ENCODE measurements around the gene SMIM1.

SMIM1 gene

DNA sequence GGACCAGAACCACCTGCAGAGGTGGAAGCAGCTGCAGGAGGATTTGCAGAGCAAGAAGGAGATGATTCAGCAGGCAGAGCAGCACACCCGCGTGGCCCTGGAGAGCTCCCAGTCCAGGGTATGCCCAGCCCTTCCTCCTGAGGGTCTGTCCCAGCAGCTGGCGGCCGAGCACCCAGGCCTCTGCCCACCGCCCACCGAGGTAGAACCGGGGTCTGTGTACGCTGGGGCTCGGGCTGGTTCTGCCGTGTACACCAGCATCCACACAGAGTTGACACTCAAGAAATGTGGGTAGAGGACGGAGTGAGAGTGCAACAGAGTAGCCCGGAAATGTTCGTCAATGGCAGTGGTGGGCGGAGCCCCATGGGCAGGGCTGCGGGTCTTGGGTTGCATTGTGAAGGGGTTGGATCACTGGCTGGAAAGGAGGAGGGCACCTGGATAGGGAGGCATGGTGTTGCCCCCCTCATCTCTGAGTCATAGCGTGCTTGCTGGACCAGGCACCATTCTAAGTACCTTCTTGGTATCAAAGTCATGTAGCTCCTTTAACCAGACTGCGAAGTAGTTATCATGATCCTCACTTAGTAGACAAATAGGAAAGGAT, 5.1 kb upstream of the SMIM1 start:
- no peaks in the 10 kb centered on the region for H3K27me3 ChIP-seq
- no peak for DNase-seq
- H3K4me3 ChIP-seq (ENCODE audit: low read depth, low read length), result no peak overlapping the region
- H3K9me3 ChIP-seq, result no peaks in the 10 kb centered on the region
- H3K4me1 ChIP-seq, result no peaks in the 10 kb centered on the region
- H3K36me3 ChIP-seq, result no peaks in the 10 kb centered on the region
- TF ChIP-seq, protein P1, sequence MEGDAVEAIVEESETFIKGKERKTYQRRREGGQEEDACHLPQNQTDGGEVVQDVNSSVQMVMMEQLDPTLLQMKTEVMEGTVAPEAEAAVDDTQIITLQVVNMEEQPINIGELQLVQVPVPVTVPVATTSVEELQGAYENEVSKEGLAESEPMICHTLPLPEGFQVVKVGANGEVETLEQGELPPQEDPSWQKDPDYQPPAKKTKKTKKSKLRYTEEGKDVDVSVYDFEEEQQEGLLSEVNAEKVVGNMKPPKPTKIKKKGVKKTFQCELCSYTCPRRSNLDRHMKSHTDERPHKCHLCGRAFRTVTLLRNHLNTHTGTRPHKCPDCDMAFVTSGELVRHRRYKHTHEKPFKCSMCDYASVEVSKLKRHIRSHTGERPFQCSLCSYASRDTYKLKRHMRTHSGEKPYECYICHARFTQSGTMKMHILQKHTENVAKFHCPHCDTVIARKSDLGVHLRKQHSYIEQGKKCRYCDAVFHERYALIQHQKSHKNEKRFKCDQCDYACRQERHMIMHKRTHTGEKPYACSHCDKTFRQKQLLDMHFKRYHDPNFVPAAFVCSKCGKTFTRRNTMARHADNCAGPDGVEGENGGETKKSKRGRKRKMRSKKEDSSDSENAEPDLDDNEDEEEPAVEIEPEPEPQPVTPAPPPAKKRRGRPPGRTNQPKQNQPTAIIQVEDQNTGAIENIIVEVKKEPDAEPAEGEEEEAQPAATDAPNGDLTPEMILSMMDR (IDR thresholded peaks at IDR 0.05; ENCODE audit: low read depth, low read length), result no peak

DNA sequence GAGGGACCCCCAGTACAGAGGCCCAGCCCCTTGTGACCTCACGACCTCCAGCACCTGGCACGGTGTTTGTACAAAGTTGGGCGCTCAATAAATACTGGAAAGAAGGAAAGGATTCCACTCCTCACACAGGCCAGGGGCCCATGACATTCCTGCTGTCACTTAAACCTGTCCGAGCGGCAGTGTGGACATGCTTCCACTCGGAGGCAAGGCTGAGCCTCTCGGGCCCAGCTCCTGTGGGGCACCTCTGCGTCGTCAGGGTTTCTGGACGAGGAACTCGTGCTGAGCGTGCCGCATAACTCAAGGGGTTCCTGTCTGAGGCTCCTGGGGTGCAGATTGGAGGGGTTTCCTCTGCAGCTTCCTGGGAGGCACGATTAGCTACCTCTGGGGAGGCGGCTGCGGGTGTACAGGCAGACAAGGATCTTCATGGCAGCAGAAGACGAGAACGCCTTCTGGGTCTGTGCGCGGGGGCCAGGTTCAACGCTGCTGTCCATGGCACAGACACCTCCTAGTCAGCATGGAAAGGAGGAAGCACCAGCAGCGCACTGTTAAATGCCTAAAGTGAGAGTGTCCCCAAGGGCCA, 3.6 kb upstream of the SMIM1 start:
- DNase-seq, result no peak
- TF ChIP-seq, protein P1 (IDR thresholded peaks at IDR 0.05; ENCODE audit: low read depth, low read length), result no peak
- Histone ChIP-seq H3K4me3 (ENCODE audit: low read depth, low read length) (no peak overlapping the region), H3K27me3 (no peaks in the 10 kb centered on the region), H3K4me1 (no peaks in the 10 kb centered on the region), H3K36me3 (no peaks in the 10 kb centered on the region), H3K9me3 (no peaks in the 10 kb centered on the region)

DNA sequence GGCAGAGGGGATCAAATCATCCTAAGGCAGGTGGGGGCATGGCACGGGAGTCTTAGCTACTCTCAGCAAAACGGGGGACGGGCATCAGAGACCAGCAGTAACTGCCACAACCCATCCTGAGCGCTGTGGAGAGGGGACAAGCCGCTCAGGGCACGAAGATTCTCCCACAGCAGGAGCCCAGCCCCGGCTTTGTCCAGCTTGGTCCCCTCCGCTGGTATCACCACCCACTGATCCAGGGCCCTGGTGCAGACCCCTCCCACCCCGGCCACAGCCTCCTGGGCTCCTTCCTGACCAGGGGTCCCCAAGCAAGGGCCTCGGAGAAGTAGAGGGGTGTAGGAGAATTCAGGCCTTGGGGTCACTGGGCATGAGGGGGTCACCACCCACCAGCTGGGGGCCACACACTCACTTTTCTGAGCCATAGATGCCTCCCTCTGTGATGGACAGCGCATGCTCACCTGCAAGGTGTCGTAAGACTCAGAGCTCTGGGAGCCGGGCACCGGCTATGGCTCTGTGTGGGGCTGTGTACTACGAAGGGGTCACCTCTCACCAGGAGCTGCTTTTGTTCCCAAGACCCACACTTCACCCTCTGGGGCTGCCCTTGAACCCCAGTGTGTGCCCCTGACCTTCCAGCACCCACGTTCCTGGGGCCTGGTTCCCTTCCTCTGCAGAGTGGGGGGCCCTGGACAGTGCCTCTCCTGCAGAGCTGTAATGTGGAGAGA, 2.3 kb upstream of the SMIM1 start:
- H3K27me3 ChIP-seq, result no peaks in the 10 kb centered on the region
- H3K36me3 ChIP-seq, result no peaks in the 10 kb centered on the region
- peaks cover 1% of the 10 kb centered on the region for H3K4me1 ChIP-seq
- no peak overlapping the region for H3K4me3 ChIP-seq (ENCODE audit: low read depth, low read length)
- TF ChIP-seq, protein P1 (IDR thresholded peaks at IDR 0.05; ENCODE audit: low read depth, low read length), result no peak
- H3K9me3 ChIP-seq, result no peaks in the 10 kb centered on the region
- DNase-seq, result no peak

DNA sequence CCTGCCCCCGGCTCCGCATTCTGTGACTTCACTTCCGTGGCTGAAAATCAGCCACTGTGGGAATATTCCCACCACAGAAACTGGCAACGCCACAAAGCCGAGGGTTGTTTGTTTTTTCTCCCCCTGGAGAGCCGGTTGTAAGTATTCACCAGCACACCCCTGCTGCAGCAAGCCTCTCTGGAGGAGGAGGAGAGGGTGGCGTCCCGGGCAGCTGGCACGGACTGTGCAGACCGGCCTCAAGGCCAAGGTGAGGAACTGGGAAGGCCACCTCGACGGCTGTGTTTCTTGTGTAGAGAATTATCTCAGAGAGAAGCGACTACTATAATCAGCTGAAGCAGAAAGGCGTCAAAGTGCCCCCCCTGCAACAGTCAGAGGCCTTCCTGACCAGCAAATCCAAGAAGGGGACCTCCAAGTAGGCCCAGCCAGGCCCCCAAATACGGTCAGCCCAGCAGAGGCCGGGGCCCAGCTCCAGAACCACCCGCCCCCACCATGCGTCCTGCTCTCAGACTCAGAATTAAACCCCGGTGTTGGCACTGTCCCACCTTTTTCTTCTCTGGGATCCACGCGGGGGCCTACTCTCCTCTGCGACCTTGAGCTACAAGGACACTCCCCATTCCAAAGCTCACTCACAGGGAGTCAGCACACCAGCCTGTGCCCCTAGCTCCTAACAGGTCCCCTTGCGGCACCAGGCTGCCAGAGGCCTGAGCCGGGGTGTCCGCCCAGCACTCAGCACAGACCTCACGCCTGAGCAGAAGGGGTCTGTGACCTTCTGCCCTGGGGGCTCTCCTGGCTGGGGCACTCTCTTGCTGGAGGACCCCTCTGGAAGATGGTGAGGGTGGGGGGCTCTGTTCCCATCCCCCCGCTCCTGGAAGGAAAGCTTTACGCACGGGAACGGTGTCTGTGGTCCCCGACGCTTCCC, 1.2 kb upstream of the SMIM1 start:
- peaks cover 13% of the 10 kb centered on the region for H3K4me1 ChIP-seq
- H3K4me3 ChIP-seq (ENCODE audit: low read depth, low read length), result peak overlapping the region; percentile 49
- H3K9me3 ChIP-seq, result no peaks in the 10 kb centered on the region
- DNase-seq, result no peak
- no peaks in the 10 kb centered on the region for H3K27me3 ChIP-seq
- no peaks in the 10 kb centered on the region for H3K36me3 ChIP-seq
- TF ChIP-seq, protein P1 (IDR thresholded peaks at IDR 0.05; ENCODE audit: low read depth, low read length), result no peak

DNA sequence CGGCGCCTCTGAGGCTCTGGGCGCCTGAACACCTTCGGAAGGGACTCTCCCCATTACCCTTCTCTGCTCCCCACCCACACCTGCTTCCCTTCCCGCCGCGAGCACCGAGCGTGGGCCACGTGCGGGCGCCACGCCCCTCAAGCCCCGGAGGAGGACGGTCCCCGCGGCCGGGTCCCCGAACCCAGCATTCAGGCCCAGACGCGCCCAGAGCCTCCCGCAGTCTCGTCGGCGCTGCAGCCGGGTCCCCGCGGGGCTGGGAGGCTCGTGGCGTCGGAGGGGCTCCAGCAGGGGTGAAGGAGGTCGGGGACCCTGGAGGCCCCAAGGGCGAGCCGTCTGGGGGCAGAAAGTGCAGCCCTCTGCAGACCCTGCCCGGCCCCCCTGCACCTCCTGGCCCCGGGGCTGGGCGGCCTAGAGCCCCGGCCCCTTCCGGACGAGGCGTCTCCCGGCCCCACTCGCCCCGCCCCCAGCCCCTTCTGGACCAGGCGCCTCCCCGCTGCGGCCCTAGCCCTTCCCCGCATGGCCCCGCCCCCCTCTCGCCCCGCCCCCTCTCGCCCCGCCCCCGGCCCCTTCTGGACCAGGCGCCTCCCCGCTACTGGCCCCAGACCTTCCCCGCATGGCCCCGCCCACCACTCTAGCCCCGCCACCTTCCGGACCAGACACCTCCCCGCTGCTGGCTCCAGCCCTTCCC, 378 bp upstream of the SMIM1 start:
- peak; percentile 91 for DNase-seq
- Histone ChIP-seq H3K9me3 (no peaks in the 10 kb centered on the region), H3K36me3 (no peaks in the 10 kb centered on the region), H3K4me3 (ENCODE audit: low read depth, low read length) (peak overlapping the region; percentile 49), H3K27me3 (no peaks in the 10 kb centered on the region), H3K4me1 (peaks cover 13% of the 10 kb centered on the region)
- TF ChIP-seq, protein P1 (IDR thresholded peaks at IDR 0.05; ENCODE audit: low read depth, low read length), result no peak

All from BE2C (cell line).